LNCAP (cell line): Measurements from ENCODE around the gene ITPRIP.

Experiments
- TF ChIP-seq, protein P1 (sequence below): fragments of 450-650 bp; IDR thresholded peaks from 2 replicates; pipeline ENCODE4 v1.5.1; 2017; ENCODE audit warnings: mild to moderate bottlenecking

The ITPRIP gene

DNA sequence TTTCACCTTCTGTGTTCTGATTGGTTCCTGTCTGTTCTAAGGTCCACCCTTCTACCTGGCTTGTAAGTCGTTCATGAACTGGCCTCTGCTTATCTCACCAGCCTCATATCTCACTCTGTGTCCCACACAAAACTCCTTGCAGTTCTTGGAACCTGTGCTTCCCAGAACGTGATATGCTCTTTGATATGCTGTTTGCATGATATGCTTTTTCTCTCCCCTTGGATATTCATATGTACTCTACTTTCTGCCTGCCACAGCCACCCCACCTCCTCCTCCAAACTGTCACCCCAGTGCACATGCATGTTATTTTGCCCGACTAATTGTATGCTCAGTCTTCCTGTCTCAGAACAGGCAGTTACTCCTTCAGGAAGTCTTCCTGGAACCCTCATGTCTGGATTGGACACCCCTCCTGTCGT is 1.9 kb upstream of the ITPRIP start:
- TF ChIP-seq, protein P1, sequence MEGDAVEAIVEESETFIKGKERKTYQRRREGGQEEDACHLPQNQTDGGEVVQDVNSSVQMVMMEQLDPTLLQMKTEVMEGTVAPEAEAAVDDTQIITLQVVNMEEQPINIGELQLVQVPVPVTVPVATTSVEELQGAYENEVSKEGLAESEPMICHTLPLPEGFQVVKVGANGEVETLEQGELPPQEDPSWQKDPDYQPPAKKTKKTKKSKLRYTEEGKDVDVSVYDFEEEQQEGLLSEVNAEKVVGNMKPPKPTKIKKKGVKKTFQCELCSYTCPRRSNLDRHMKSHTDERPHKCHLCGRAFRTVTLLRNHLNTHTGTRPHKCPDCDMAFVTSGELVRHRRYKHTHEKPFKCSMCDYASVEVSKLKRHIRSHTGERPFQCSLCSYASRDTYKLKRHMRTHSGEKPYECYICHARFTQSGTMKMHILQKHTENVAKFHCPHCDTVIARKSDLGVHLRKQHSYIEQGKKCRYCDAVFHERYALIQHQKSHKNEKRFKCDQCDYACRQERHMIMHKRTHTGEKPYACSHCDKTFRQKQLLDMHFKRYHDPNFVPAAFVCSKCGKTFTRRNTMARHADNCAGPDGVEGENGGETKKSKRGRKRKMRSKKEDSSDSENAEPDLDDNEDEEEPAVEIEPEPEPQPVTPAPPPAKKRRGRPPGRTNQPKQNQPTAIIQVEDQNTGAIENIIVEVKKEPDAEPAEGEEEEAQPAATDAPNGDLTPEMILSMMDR = no peak

DNA sequence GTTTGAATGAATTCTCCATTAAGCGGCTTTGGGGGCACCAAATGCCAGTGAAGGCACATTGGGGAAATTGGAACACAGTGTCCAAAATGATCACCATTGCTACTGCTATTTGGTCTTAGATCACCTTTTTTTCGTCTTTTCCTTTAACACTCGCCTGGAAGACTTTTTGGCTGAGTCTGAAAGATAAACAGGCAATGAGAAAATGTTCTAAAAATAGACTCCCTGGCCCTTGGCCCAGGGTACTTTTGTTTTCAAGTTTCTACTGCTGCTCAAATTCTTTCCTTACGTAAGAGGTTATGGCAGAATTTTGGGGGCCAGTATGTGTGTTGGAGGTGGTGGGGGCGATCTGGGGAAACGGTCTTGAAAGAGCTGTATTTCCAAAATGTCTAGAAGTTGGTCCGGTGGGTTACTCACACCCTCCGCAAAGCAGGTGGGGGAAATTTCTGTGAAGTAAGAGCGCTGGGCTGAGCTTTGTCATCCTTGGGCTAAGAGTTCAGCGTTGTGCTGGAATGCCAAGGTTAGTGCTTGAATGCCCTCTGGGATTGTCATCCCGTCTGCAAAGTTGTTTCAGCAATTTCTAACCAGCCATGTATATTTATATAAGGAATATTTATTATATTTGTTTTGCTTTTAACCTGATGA is 1.3 kb upstream of the ITPRIP start:
- TF ChIP-seq, protein P1 = no peak

DNA sequence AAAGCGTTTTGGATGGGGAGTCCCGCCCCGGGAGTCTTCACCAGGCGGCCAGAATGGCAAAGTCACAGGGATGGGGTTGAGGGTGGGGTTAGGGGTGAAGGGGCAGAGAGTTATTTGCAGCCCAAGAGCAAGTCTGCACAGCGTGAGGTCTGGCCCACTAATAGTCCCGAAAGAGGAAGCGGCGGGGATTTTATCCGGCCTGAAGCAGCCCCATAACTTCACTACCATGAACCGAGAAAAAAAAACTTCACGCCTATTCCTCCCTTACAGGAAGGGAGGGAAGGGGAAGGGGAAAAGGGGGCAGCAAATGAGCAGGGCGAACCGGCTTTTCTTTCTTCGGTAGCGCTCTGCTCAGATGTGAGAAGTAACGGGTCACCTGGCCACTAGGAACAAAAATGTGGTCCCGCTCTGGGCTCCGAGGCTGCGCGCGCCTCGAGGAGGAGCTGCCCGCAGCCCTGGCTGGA is 712 bp downstream of the ITPRIP start:
- TF ChIP-seq, protein P1 = no peak

DNA sequence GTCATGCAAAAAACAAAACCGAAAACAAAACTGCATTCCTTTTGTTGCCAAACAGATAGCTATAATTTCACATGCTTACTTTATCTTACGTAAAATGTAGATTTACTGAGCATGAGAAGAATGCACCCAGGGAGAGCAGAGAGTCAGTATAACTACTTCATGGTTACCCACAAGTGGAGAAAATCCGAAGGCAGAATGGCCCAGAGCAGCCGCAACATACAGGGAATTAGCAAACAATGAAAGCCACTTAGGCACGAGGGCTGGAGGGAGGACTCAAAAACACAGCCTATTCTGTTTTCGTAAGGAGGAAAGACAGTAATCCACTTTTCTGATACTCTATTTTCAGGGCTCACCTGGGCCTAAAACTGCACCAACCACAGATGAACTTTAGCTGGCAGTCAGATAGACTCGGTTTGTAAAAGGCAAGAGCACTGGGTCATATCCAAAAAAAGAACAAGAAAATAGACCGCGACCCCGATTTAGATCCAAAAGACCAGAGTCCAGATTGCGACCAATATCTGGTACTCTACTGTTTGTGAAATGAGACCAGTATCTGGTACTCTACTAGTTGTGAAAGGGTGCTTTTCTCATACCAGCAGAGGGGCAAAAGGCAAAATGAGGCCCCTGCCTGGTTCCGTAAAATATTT is 1.3 kb downstream of the ITPRIP start:
- TF ChIP-seq, protein P1 = no peak

DNA sequence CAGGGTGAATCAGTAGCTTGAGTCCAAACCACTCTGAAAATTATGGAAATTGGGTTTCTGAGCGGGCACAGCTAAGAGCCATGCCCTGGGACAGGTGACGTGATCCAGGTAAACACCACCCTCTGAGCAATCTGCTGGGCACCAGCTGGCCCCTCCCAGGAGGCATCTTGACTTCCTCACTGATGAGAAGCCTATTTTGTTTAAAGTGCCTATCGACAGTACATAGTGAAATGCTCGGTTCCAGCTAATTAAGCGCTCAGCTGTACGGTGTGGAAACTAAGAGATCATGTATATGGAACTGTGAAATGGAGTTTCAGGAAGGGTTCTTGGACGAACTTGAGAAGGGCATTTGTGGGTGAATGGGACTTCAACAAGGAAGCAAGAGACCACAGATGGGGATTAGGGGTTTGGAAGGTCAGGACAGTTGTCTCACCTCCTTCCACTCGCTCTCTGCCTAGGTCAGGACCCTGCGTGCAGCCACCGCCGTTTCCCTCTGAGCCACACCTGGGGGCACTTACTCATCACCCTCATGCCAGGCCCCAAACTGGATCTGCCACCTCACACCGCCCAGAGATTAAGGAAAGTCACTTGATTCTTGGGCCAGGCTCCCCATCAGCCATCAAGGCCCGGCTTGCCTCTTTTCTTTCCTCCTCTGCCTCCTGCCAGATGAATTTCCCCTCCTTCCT is 3.2 kb downstream of the ITPRIP start:
- TF ChIP-seq, protein P1 = no peak

DNA sequence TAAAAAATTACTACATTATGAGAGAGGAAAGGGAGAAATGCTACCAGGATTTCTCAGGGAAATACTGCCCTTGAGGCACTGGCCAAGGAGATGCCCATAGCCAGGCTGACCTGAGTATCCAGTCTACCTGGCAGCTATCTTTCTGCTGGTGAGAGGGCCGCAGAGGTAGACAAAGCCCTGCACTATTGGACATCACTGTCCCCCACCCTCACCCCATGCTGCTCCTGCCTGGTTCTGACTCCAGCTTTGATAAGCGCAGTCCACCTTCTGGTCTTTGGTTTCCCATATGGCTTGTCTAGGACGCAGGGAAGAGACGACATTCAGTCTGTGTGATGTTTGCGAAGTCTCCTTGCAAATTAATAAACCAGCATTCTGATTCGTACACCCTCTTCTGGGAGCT is 3.7 kb downstream of the ITPRIP start:
- TF ChIP-seq, protein P1 = no peak

DNA sequence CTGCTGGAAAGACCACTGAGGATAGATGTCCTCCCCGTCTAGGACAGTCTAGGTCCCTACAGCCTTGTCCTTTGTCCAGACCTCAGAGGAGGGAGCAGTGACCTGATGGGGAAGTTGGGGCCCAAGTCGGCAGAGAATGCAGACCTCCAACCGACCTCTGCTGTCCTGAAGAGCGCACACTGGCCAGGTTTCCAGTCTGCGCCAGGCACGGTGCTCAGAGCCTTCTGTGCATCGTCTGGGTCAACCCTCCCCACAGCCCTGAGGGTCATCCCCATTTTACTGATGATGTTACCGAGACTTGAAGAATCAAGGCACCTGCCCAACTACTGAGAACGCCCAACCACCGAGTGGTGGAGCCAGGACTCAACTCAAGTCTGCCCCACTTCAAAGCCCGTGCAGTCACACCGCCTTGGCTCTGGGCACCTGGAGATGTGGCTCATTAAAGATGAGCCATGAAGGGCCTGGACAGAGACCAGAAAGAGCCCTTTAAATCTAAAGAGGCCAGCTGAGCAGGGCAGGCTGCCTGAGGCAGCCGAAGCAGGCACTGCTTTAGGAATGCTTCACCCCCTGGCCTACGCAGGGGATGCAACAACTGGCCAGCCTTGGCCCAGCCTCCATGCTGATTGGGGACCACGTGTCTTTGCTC is 4.4 kb downstream of the ITPRIP start:
- TF ChIP-seq, protein P1 = no peak
